Right atrium auricular region (tissue), 2 donors: ENCODE results near the gene AVL9. TPM values are rescaled to one million over a fixed set of nuclear protein-coding genes. Genes with fewer than 3 reads are reported as not detected.
"Not testable (repeated sequence)": the region's sequence is repeated elsewhere in the genome, so short reads cannot be mapped to it uniquely, and the experiment has no call there.

ENCODE experiments used
- DNase-seq: peaks from one replicate; pipeline ENCODE4 v3.0.0-alpha.2; 2019; ENCODE audit warnings: low spot score
- H3K27ac ChIP-seq, 2 donors: fragments of 200-600 bp; sonication (generic); 1 replicate in 1 of 2; 2 replicates in 1 of 2; pipeline ENCODE4 v1.5.1; 2016 to 2019
- H3K27me3 ChIP-seq, 2 donors: fragments of 200-600 bp; sonication (generic); one replicate each; pipeline versions ENCODE4 v1.5.1 to v1.6.0; 2017 to 2019
- H3K36me3 ChIP-seq: fragments of 200-600 bp; sonication (generic); one replicate; pipeline ENCODE4 v1.5.1; 2016
- H3K4me1 ChIP-seq, 2 donors: fragments of 200-600 bp; sonication (generic); one replicate each; pipeline versions ENCODE4 v1.5.1 to v1.6.0; 2017 to 2019
- H3K4me3 ChIP-seq, 2 donors: fragments of 200-600 bp; sonication (generic); 1 replicate in 1 of 2; 2 replicates in 1 of 2; pipeline ENCODE4 v1.5.1; 2017 to 2019; ENCODE audit warnings: mild to moderate bottlenecking in 1 of 2, moderate library complexity in 1 of 2
- H3K9me3 ChIP-seq, 2 donors: fragments of 200-600 bp; sonication (generic); one replicate each; pipeline ENCODE4 v1.5.1; 2019
- total RNA-seq, 2 donors: library from RNA; depleted of rRNA; stranded (reverse); fragments of >200 nt; gene quantifications; one replicate each; pipeline ENCODE4 v1.1.0, GENCODE V29; 2016

AVL9 gene
- total RNA-seq, 2 donors from 2014 or later = 10.1 to 14.3 TPM

- not testable (repeated sequence) for H3K4me1 ChIP-seq, H3K36me3 ChIP-seq, H3K4me3 ChIP-seq, DNase-seq, H3K27ac ChIP-seq, H3K27me3 ChIP-seq, H3K9me3 ChIP-seq
Observed at GRCh38 chr7:32634798-32635393, 139.6 kb downstream of the AVL9 start.

GRCh38 chr7:32636725-32637462 lies 141.6 kb downstream of the AVL9 start:
- not testable (repeated sequence) for H3K4me3 ChIP-seq, H3K36me3 ChIP-seq, H3K27ac ChIP-seq, DNase-seq, H3K27me3 ChIP-seq, H3K4me1 ChIP-seq, H3K9me3 ChIP-seq

GRCh38 chr7:32637611-32638010 lies 142.3 kb downstream of the AVL9 start:
- H3K27me3 ChIP-seq, H3K36me3 ChIP-seq, H3K9me3 ChIP-seq, H3K4me1 ChIP-seq, H3K27ac ChIP-seq, DNase-seq, H3K4me3 ChIP-seq: not testable (repeated sequence)

Other genes with a start within 250 kb of the AVL9 start
- 10 to 100 TPM; 12.9 to 26.8 TPM for gene LSM5, start 5.1 kb upstream of the AVL9 start, total RNA-seq